HL-60 (cell line): ENCODE measurements around the gene RNF26.

Experiments used
- DNase-seq, 2 experiments: peaks; one replicate each; pipeline ENCODE4 v3.0.0-alpha.2; 2010 to 2020; ENCODE audit warnings: low read depth in 1 of 2, low spot score in 1 of 2
- H3K27ac ChIP-seq: fragments of 250-450 bp; sonication (Bioruptor Pico); replicated peaks from 2 replicates; pipeline ENCODE4 v1.5.1; 2020; ENCODE audit warnings: mild to moderate bottlenecking, moderate library complexity
- H3K27me3 ChIP-seq: fragments of 250-450 bp; sonication (Bioruptor Pico); 2 replicates; pipeline ENCODE4 v1.5.1; 2021; ENCODE audit warnings: mild to moderate bottlenecking, moderate library complexity; ENCODE audit not compliant: insufficient read depth, poor library complexity, severe bottlenecking
- H3K4me3 ChIP-seq: replicated peaks from 2 replicates; pipeline ENCODE4 v1.5.1; 2011; ENCODE audit warnings: mild to moderate bottlenecking, control low read depth, low read length; ENCODE audit not compliant: insufficient read depth
- CTCF ChIP-seq: IDR thresholded peaks from one replicate; pipeline ENCODE4 v1.5.1; 2011; ENCODE audit warnings: low read length, control low read depth, inconsistent platforms; ENCODE audit not compliant: insufficient read depth
- GABPA ChIP-seq: IDR thresholded peaks from 2 replicates; pipeline ENCODE4 v1.6.1; 2012; ENCODE audit warnings: low read depth
- POLR2AphosphoS5 ChIP-seq: IDR thresholded peaks from 2 replicates; pipeline ENCODE4 v1.6.1; 2012; ENCODE audit warnings: low read depth
- REST ChIP-seq: IDR thresholded peaks from 2 replicates; pipeline ENCODE4 v1.6.1; 2012; ENCODE audit warnings: low read depth; ENCODE audit not compliant: insufficient replicate concordance
- SPI1 ChIP-seq: IDR thresholded peaks from 2 replicates; pipeline ENCODE4 v1.6.1; 2012; ENCODE audit warnings: low read depth, mild to moderate bottlenecking, borderline replicate concordance

RNF26 gene

GRCh38 chr11:119330237-119330636 is 4.1 kb upstream of the RNF26 start:
- Histone ChIP-seq H3K27me3 (no peaks in the 10 kb centered on the region), H3K4me3 (no peak overlapping the region), H3K27ac (no peak overlapping the region)
- no peak for DNase-seq
- TF ChIP-seq SPI1 (no peak), GABPA (no peak), POLR2AphosphoS5 (no peak), REST (no peak)

- H3K27ac ChIP-seq: no peak overlapping the region
- H3K4me3 ChIP-seq: no peak overlapping the region
- DNase-seq: no peak
- H3K27me3 ChIP-seq: no peaks in the 10 kb centered on the region
- TF ChIP-seq GABPA (no peak), SPI1 (no peak), POLR2AphosphoS5 (no peak), REST (no peak), CTCF (no peak)
These were observed 2.1 kb upstream of the RNF26 start for GRCh38 chr11:119332111-119332765.

GRCh38 chr11:119335091-119335654 is 846 bp downstream of the RNF26 start:
- Histone ChIP-seq H3K4me3 (peak overlapping the region; percentile 92), H3K27me3 (peaks cover 3% of the 10 kb centered on the region), H3K27ac (peak overlapping the region; percentile 82; the same call in 1 of the 2 replicates)
- TF ChIP-seq CTCF: no peak
- TF ChIP-seq SPI1: no peak
- TF ChIP-seq REST: no peak
- TF ChIP-seq POLR2AphosphoS5: no peak
- TF ChIP-seq GABPA: no peak
- no peak for DNase-seq
